ENCODE results near the gene HOGA1.

- TF ChIP-seq TCF12 (IDR thresholded peaks at IDR 0.05), result no peak
- TF ChIP-seq, protein P1, sequence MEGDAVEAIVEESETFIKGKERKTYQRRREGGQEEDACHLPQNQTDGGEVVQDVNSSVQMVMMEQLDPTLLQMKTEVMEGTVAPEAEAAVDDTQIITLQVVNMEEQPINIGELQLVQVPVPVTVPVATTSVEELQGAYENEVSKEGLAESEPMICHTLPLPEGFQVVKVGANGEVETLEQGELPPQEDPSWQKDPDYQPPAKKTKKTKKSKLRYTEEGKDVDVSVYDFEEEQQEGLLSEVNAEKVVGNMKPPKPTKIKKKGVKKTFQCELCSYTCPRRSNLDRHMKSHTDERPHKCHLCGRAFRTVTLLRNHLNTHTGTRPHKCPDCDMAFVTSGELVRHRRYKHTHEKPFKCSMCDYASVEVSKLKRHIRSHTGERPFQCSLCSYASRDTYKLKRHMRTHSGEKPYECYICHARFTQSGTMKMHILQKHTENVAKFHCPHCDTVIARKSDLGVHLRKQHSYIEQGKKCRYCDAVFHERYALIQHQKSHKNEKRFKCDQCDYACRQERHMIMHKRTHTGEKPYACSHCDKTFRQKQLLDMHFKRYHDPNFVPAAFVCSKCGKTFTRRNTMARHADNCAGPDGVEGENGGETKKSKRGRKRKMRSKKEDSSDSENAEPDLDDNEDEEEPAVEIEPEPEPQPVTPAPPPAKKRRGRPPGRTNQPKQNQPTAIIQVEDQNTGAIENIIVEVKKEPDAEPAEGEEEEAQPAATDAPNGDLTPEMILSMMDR (IDR thresholded peaks at IDR 0.05), result no peak
- no peak for TF ChIP-seq RXRA (IDR thresholded peaks at IDR 0.05; ENCODE audit: borderline replicate concordance, low read depth)
- TF ChIP-seq MAX (IDR thresholded peaks at IDR 0.05; ENCODE audit: low read depth), result no peak
- TF ChIP-seq, protein P2, sequence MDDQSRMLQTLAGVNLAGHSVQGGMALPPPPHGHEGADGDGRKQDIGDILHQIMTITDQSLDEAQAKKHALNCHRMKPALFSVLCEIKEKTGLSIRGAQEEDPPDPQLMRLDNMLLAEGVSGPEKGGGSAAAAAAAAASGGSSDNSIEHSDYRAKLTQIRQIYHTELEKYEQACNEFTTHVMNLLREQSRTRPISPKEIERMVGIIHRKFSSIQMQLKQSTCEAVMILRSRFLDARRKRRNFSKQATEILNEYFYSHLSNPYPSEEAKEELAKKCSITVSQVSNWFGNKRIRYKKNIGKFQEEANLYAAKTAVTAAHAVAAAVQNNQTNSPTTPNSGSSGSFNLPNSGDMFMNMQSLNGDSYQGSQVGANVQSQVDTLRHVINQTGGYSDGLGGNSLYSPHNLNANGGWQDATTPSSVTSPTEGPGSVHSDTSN (IDR thresholded peaks at IDR 0.05), result no peak
- TF ChIP-seq RFX5 (IDR thresholded peaks at IDR 0.05; ENCODE audit: low read length), result no peak
- TF ChIP-seq POLR2AphosphoS5 (IDR thresholded peaks at IDR 0.05; ENCODE audit: low read depth, low read length), result no peak
- TF ChIP-seq CHD2 (IDR thresholded peaks at IDR 0.05; ENCODE audit: low read length, partially characterized antibody), result no peak
- TF ChIP-seq TAF1 (IDR thresholded peaks at IDR 0.05; ENCODE audit: borderline replicate concordance, low read depth, low read length), result no peak
- TF ChIP-seq ELF1 (IDR thresholded peaks at IDR 0.05), result no peak
- no peak for TF ChIP-seq EZH2phosphoT487 (IDR thresholded peaks at IDR 0.05; ENCODE audit: borderline replicate concordance, low read depth)
These were observed 46.9 kb upstream of the HOGA1 start for GRCh38 chr10:97537186-97537869.
